K562 (cell line): Measurements from ENCODE around the gene DHX35. TPM values are rescaled to one million over a fixed set of nuclear protein-coding genes. Genes with fewer than 3 reads are reported as not detected.

Source experiments
- ATAC-seq: fragments of 200-7000 bp; cut with Tn5 transposase; 3 replicates; pipeline ENCODE4 v1.9.1; 2020; ENCODE audit warnings: moderate library complexity
- BruUV-seq: library from RNA; stranded (reverse); fragments of 400-500 nt; replicated peaks from 2 replicates; lab custom pipeline; 2021; lab: Mats Ljungman, UMichigan
- CTCF ChIA-PET: fragments of 300-600 bp; formaldehyde crosslinking; extraction: SDS; loops from one replicate; lab custom pipeline; 2021; ENCODE audit warnings: low intra/inter-chr PET ratio; lab: Yijun Ruan, JAX
- POLR2A ChIA-PET: fragments of 300-600, 350-650 bp; sonication (Branson Sonifier 250); formaldehyde crosslinking; extraction: SDS; loops from one replicate; lab custom pipeline; 2021; ENCODE audit warnings: antibody characterized with exemption, inconsistent platforms; lab: Yijun Ruan, JAX
- DNase-seq, 4 experiments: peaks; one replicate each; pipeline versions ENCODE4 v3.0.0 to v3.0.0-alpha.2; 2011 to 2018; ENCODE audit warnings: low spot score in 3 of 4, mixed read lengths in 3 of 4; ENCODE audit errors: extremely low read depth in 1 of 4
- FAIRE-seq: peaks from 2 replicates; lab custom pipeline; 2011; peaks lifted over from hg19 to GRCh38; lab: Jason Lieb, UNC
- H2AFZ ChIP-seq: 2 replicates; pipeline ENCODE4 v1.6.0; 2011; ENCODE audit warnings: low read depth, low read length, control low read depth, inconsistent platforms
- H3K27ac ChIP-seq: fragments of 200-600 bp; 3 replicates; pipeline ENCODE4 v1.8.0; 2011; ENCODE audit warnings: low read depth, mild to moderate bottlenecking, control low read depth, inconsistent platforms, low read length, moderate library complexity, mixed read lengths; ENCODE audit errors: extremely low read depth
- H3K27me3 ChIP-seq, 2 experiments: fragments of 300-600 bp in 1 of 2; 2 replicates in 1 of 2; 3 replicates in 1 of 2; pipeline versions ENCODE4 v1.6.0 to v1.8.0; 2011; ENCODE audit warnings: inconsistent platforms in 2 of 2, low read length in 2 of 2, mild to moderate bottlenecking in 1 of 2, mixed read lengths in 1 of 2, moderate library complexity in 1 of 2; ENCODE audit not compliant: control insufficient read depth in 2 of 2, insufficient read depth in 2 of 2
- H3K36me3 ChIP-seq: fragments of 300-600 bp; 3 replicates; pipeline ENCODE4 v1.8.0; 2011; ENCODE audit warnings: mild to moderate bottlenecking, low read length, inconsistent platforms; ENCODE audit not compliant: control insufficient read depth, insufficient read depth
- H3K4me1 ChIP-seq, 2 experiments: fragments of 200-600 bp in 1 of 2; replicated peaks in 1 of 2; 2 replicates in 1 of 2; 3 replicates in 1 of 2; pipeline versions ENCODE4 v1.5.1 to v1.8.0; 2011; ENCODE audit warnings: inconsistent platforms in 2 of 2, low read length in 2 of 2, mild to moderate bottlenecking in 1 of 2, mixed read lengths in 1 of 2, moderate library complexity in 1 of 2; ENCODE audit not compliant: control insufficient read depth in 2 of 2, insufficient read depth in 2 of 2
- H3K4me2 ChIP-seq: 2 replicates; pipeline ENCODE4 v1.6.1; 2011; ENCODE audit warnings: low read length, control low read depth, inconsistent platforms, mixed read lengths; ENCODE audit not compliant: insufficient read depth
- H3K4me3 ChIP-seq: fragments of 200-600 bp; sonication (generic), shearing (Covaris generic); 2 replicates; pipeline ENCODE4 v1.5.1; 2016; ENCODE audit warnings: control low read depth, inconsistent platforms
- H3K79me2 ChIP-seq: fragments of 200-600 bp; 3 replicates; pipeline ENCODE4 v1.8.0; 2011; ENCODE audit warnings: low read length, inconsistent platforms; ENCODE audit not compliant: control insufficient read depth, insufficient read depth
- H3K9ac ChIP-seq, 2 experiments: 2 replicates each; pipeline versions ENCODE4 v1.6.0 to v1.6.1; 2011; ENCODE audit warnings: low read depth in 2 of 2, low read length in 2 of 2, control low read depth in 1 of 2, inconsistent platforms in 1 of 2, mild to moderate bottlenecking in 1 of 2, mixed read lengths in 1 of 2; ENCODE audit not compliant: insufficient read depth in 1 of 2
- H3K9me1 ChIP-seq: one replicate; pipeline ENCODE4 v1.6.0; 2011; ENCODE audit warnings: inconsistent platforms, mild to moderate bottlenecking, low read length, moderate library complexity; ENCODE audit not compliant: control insufficient read depth, insufficient read depth
- H3K9me3 ChIP-seq: replicated peaks from 2 replicates; pipeline ENCODE4 v1.5.1; 2011; ENCODE audit warnings: low read depth, low read length, inconsistent platforms; ENCODE audit not compliant: control insufficient read depth, insufficient read depth
- H4K20me1 ChIP-seq: replicated peaks from 2 replicates; pipeline ENCODE4 v1.6.1; 2011; ENCODE audit warnings: low read length, inconsistent platforms, mixed read lengths; ENCODE audit not compliant: control insufficient read depth, insufficient read depth
- BCOR ChIP-seq: fragments of 450-650 bp; IDR thresholded peaks from 2 replicates; pipeline ENCODE4 v1.6.1; 2016
- IRF2 ChIP-seq: sonication (generic); formaldehyde crosslinking; IDR thresholded peaks from 2 replicates; pipeline ENCODE4 v1.8.1; 2022; ENCODE audit warnings: mild to moderate bottlenecking, missing genetic modification reagents
- ZNF124 ChIP-seq: sonication (generic); formaldehyde crosslinking; IDR thresholded peaks from 2 replicates; pipeline ENCODE4 v1.8.1; 2022; ENCODE audit warnings: missing genetic modification reagents
- ZNF717 ChIP-seq: fragments of 250-450 bp; sonication (Bioruptor Pico); IDR thresholded peaks from 2 replicates; pipeline ENCODE4 v1.5.0; 2021
- WGBS: fragments of 100-300 bp; shearing (Covaris generic); methylation state at CpG from one replicate; pipeline ENCODE4 v1.1.6; 2016; ENCODE audit warnings: low coverage, mixed read lengths; ENCODE audit not compliant: insufficient coverage; ENCODE audit errors: missing lambda C conversion rate; 5-methylcytosine and 5-hydroxymethylcytosine counted together
- in situ Hi-C: fragments of 300-500 bp; cut with MboI; formaldehyde crosslinking; loops from 4 replicates; pipeline ENCODE4 v1.15.0; 2018; ENCODE audit warnings: inconsistent platforms, mixed read lengths
- intact Hi-C: fragments of 100-400 bp; cut with micrococcal nuclease; formaldehyde crosslinking; loops from 2 replicates; pipeline ENCODE4 v1.14.2; 2022
- polyA plus RNA-seq, 8 experiments: library from polyadenylated mRNA; depleted of rRNA in 4 of 8; stranded (reverse) in 5 of 8; unstranded in 3 of 8; fragments of >200 nt; fragmentation: Nextera tagmentation in 2 of 8; fragmentation: Illumina TruSeq in 1 of 8; extraction: Ambion mirVana in 2 of 8; extraction: Trizol in 1 of 8; gene quantifications; 2 replicates each; pipeline versions ENCODE4 v1.2.1 to v1.2.3, GENCODE V29; 2011 to 2014; ENCODE audit warnings: inconsistent platforms in 1 of 8, missing spikeins in 1 of 8
- total RNA-seq, 7 experiments: library from RNA; depleted of rRNA in 6 of 7; stranded (reverse); fragments of >200 nt in 6 of 7; fragmentation: Illumina TruSeq in 2 of 7; extraction: Trizol in 2 of 7; gene quantifications; 2 replicates each; pipeline versions ENCODE4 v1.2.1 to v1.2.3, GENCODE V29; 2011 to 2021; ENCODE audit warnings: low replicate concordance in 1 of 7
- TF ChIP-seq, protein P1 (sequence below): fragments of 450-650 bp; formaldehyde crosslinking; IDR thresholded peaks from 2 replicates; pipeline ENCODE4 v1.4.0; 2020; ENCODE audit warnings: mild to moderate bottlenecking, moderate library complexity
- TF ChIP-seq, protein P2 (sequence below): sonication (generic); formaldehyde crosslinking; IDR thresholded peaks from 2 replicates; pipeline ENCODE4 v1.8.0; 2023; ENCODE audit warnings: mild to moderate bottlenecking, missing genetic modification reagents
- TF ChIP-seq, protein P3 (sequence below): fragments of 450-650 bp; IDR thresholded peaks from one replicate; pipeline ENCODE4 v1.6.1; 2018; ENCODE audit warnings: mild to moderate bottlenecking, moderate library complexity; ENCODE audit not compliant: partially characterized antibody

Gene DHX35
- total and polyA plus RNA-seq, 9 of the 15 experiments (the other 6 are each of a cell fraction or from before 2014, with no cell fraction given): 6.5 to 25.6 (median 16.9) TPM

DNA sequence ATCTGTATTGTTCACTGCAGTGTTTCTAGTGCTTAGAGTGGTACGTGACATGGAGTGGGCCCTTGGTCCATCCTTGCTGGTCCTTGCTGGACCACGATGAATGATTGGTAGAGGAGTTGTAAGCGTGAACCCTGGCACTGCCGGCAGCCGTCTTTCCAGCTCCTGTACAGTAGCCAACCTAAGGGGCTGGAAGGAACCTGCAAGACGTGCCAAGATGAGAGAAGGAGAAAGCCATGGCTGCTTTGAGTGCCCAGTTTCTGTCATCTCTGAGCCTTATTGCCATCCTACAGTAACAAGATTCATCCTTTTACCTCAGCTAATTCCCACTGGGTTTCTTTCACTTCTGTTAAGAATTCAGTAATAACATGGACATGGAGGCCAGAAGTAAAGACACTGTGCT lies 5.9 kb downstream of the DHX35 start:
- intact Hi-C loops: no loop called here
- WGBS: 95% methylated on average over 6 of the region's 6 CpGs
- H3K79me2 ChIP-seq: peaks cover 51% of the 10 kb centered on the region

More for the DNA sequence above, 5.9 kb downstream of the DHX35 start:
- POLR2A ChIA-PET: interaction anchor here (1.4 kb wide), 1 partner anchor 11 kb away, joined by 5 read pairs; no protein-coding TSS in a partner anchor
- Histone ChIP-seq H3K9me1 (no peaks in the 10 kb centered on the region), H3K9me3 (no peaks in the 10 kb centered on the region), H4K20me1 (no peaks in the 10 kb centered on the region), H3K4me3 (no peak overlapping the region), H2AFZ (no peak overlapping the region), H3K27me3 (no peaks in the 10 kb centered on the region), H3K36me3 (peaks cover 69% of the 10 kb centered on the region), H3K9ac (no peak overlapping the region; a peak in 1 of 4 replicates), H3K4me2 (no peak overlapping the region), H3K4me1 (peaks cover 4 to 11% of the 10 kb centered on the region in 2 experiments; a peak in 3 of 5 replicates), H3K27ac (no peak overlapping the region)
- FAIRE-seq (no peak), DNase-seq (no peak), ATAC-seq (no peak)
- CTCF ChIA-PET: no interaction called here
- no TSS peak for BruUV-seq
- in situ Hi-C loops: no loop called here
- TF ChIP-seq BCOR (no peak), IRF2 (CRISPR knock-in tag) (no peak), ZNF717 (CRISPR knock-in tag) (no peak), ZNF124 (no peak)
- TF ChIP-seq, protein P1, sequence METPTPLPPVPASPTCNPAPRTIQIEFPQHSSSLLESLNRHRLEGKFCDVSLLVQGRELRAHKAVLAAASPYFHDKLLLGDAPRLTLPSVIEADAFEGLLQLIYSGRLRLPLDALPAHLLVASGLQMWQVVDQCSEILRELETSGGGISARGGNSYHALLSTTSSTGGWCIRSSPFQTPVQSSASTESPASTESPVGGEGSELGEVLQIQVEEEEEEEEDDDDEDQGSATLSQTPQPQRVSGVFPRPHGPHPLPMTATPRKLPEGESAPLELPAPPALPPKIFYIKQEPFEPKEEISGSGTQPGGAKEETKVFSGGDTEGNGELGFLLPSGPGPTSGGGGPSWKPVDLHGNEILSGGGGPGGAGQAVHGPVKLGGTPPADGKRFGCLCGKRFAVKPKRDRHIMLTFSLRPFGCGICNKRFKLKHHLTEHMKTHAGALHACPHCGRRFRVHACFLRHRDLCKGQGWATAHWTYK (CRISPR knock-in tag): no peak
- TF ChIP-seq, protein P2, sequence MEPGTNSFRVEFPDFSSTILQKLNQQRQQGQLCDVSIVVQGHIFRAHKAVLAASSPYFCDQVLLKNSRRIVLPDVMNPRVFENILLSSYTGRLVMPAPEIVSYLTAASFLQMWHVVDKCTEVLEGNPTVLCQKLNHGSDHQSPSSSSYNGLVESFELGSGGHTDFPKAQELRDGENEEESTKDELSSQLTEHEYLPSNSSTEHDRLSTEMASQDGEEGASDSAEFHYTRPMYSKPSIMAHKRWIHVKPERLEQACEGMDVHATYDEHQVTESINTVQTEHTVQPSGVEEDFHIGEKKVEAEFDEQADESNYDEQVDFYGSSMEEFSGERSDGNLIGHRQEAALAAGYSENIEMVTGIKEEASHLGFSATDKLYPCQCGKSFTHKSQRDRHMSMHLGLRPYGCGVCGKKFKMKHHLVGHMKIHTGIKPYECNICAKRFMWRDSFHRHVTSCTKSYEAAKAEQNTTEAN (CRISPR knock-in tag): no peak
- TF ChIP-seq, protein P3, sequence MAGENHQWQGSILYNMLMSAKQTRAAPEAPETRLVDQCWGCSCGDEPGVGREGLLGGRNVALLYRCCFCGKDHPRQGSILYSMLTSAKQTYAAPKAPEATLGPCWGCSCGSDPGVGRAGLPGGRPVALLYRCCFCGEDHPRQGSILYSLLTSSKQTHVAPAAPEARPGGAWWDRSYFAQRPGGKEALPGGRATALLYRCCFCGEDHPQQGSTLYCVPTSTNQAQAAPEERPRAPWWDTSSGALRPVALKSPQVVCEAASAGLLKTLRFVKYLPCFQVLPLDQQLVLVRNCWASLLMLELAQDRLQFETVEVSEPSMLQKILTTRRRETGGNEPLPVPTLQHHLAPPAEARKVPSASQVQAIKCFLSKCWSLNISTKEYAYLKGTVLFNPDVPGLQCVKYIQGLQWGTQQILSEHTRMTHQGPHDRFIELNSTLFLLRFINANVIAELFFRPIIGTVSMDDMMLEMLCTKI: no peak
